HG02943 (cell line): Measurements from ENCODE around the gene GLIS2.
"Not testable (repeated sequence)": the region's sequence is repeated elsewhere in the genome, so short reads cannot be mapped to it uniquely, and the experiment has no call there.

Source experiments
- ATAC-seq: cut with Tn5 transposase; IDR thresholded peaks from one replicate; pipeline ENCODE4 v1.9.1; 2021; ENCODE audit warnings: mild to moderate bottlenecking, low read depth, moderate library complexity; ENCODE audit not compliant: unreplicated experiment

GLIS2 gene

GRCh38 chr16:4333308-4333638, 17.4 kb downstream of the GLIS2 start:
- ATAC-seq, result no peak

GRCh38 chr16:4333714-4334113, 17.8 kb downstream of the GLIS2 start:
- not testable (repeated sequence) for ATAC-seq

- no peak for ATAC-seq
Observed at GRCh38 chr16:4334724-4335495, 19.0 kb downstream of the GLIS2 start.

GRCh38 chr16:4336701-4337539, 21.1 kb downstream of the GLIS2 start:
- ATAC-seq, result no peak

- ATAC-seq, result no peak
Observed at GRCh38 chr16:4337540-4338088, 21.7 kb downstream of the GLIS2 start.

- ATAC-seq, result no peak
Observed at GRCh38 chr16:4338125-4338582, 22.3 kb downstream of the GLIS2 start.

GRCh38 chr16:4338712-4339299, 22.9 kb downstream of the GLIS2 start:
- ATAC-seq, result no peak

GRCh38 chr16:4339455-4339854, 23.6 kb downstream of the GLIS2 start:
- no peak for ATAC-seq

GRCh38 chr16:4339909-4340308, 24.0 kb downstream of the GLIS2 start:
- ATAC-seq, result no peak

GRCh38 chr16:4340443-4340842, 24.6 kb downstream of the GLIS2 start:
- no peak for ATAC-seq

- no peak for ATAC-seq
Observed at GRCh38 chr16:4341250-4341649, 25.4 kb downstream of the GLIS2 start.

- ATAC-seq, result no peak
Observed at GRCh38 chr16:4342866-4343744, 27.2 kb downstream of the GLIS2 start.

GRCh38 chr16:4344300-4344982, 28.6 kb downstream of the GLIS2 start:
- not testable (repeated sequence) for ATAC-seq

- ATAC-seq, result no peak
Observed at GRCh38 chr16:4344983-4345835, 29.3 kb downstream of the GLIS2 start.

GRCh38 chr16:4345836-4346781, 30.2 kb downstream of the GLIS2 start:
- ATAC-seq, result no peak

- no peak for ATAC-seq
Observed at GRCh38 chr16:4347010-4347409, 31.1 kb downstream of the GLIS2 start.

GRCh38 chr16:4347765-4348509, 32.1 kb downstream of the GLIS2 start:
- ATAC-seq, result no peak
